K562 (cell line): ENCODE measurements around the gene RASSF7. TPM values are rescaled to one million over a fixed set of nuclear protein-coding genes. Genes with fewer than 3 reads are reported as not detected.

Experiments used
- AFF1 ChIP-seq, 2 experiments: fragments of 450-650 bp; IDR thresholded peaks; 2 replicates each; pipeline ENCODE4 v1.6.1; 2018; ENCODE audit warnings: mild to moderate bottlenecking in 2 of 2, low read depth in 1 of 2; ENCODE audit not compliant: partially characterized antibody in 2 of 2
- E4F1 ChIP-seq: fragments of 250-450 bp; sonication (Bioruptor Pico); IDR thresholded peaks from 2 replicates; pipeline ENCODE4 v1.5.0; 2021; ENCODE audit warnings: mild to moderate bottlenecking, borderline replicate concordance
- ELF4 ChIP-seq: fragments of 450-650 bp; formaldehyde crosslinking; IDR thresholded peaks from 2 replicates; pipeline ENCODE4 v1.4.0; 2022; ENCODE audit warnings: missing genetic modification characterization
- FOSL1 ChIP-seq: fragments of 200-800 bp; sonication (Bioruptor generic); conservative IDR thresholded peaks from 2 replicates; pipeline ENCODE4 v1.6.1; 2016; ENCODE audit warnings: missing genetic modification characterization, missing compliant biosample characterization
- FOXP1 ChIP-seq: sonication (generic); formaldehyde crosslinking; IDR thresholded peaks from 2 replicates; pipeline ENCODE4 v1.8.0; 2022; ENCODE audit warnings: mild to moderate bottlenecking, missing genetic modification reagents
- GATAD2B ChIP-seq: fragments of 450-650 bp; IDR thresholded peaks from 2 replicates; pipeline ENCODE4 v1.6.1; 2017; ENCODE audit warnings: mild to moderate bottlenecking, borderline replicate concordance
- LCOR ChIP-seq: sonication (generic); formaldehyde crosslinking; IDR thresholded peaks from 2 replicates; pipeline ENCODE4 v1.8.0; 2022; ENCODE audit warnings: mild to moderate bottlenecking, missing genetic modification reagents
- NCOR1 ChIP-seq: fragments of 450-650 bp; IDR thresholded peaks from 2 replicates; pipeline ENCODE4 v1.6.1; 2016; ENCODE audit warnings: mild to moderate bottlenecking, moderate library complexity
- PCBP1 ChIP-seq: fragments of 200-400 bp; formaldehyde crosslinking; IDR thresholded peaks from 2 replicates; pipeline ENCODE4 v1.6.1; 2018; ENCODE audit warnings: mild to moderate bottlenecking, low read depth, low read length; ENCODE audit not compliant: poor library complexity, severe bottlenecking
- POLR2H ChIP-seq: IDR thresholded peaks from 2 replicates; pipeline ENCODE4 v1.6.1; 2016; ENCODE audit warnings: missing genetic modification characterization, low read depth, mild to moderate bottlenecking, control low read depth, missing compliant biosample characterization, moderate library complexity
- SMAD2 ChIP-seq: fragments of 150-350 bp; IDR thresholded peaks from 2 replicates; pipeline ENCODE4 v1.6.1; 2014; ENCODE audit warnings: low read depth, mild to moderate bottlenecking, low read length
- TEAD1 ChIP-seq, 2 experiments: fragments of 450-650 bp in 1 of 2; sonication (generic) in 1 of 2; formaldehyde crosslinking; IDR thresholded peaks; 2 replicates each; pipeline versions ENCODE4 v1.4.0 to v1.8.0; 2020 to 2022; ENCODE audit warnings: mild to moderate bottlenecking in 2 of 2, missing genetic modification reagents in 1 of 2
- TFE3 ChIP-seq: fragments of 450-650 bp; formaldehyde crosslinking; IDR thresholded peaks from 2 replicates; pipeline ENCODE4 v1.4.0; 2020; ENCODE audit warnings: mild to moderate bottlenecking, mixed read lengths
- USF2 ChIP-seq: sonication (generic); formaldehyde crosslinking; IDR thresholded peaks from 2 replicates; pipeline ENCODE4 v1.5.0; 2020; ENCODE audit warnings: missing genetic modification reagents
- ZBTB2 ChIP-seq: fragments of 450-650 bp; IDR thresholded peaks from 2 replicates; pipeline ENCODE4 v1.6.1; 2016; ENCODE audit warnings: antibody characterized with exemption
- ZNF551 ChIP-seq: fragments of 250-450 bp; sonication (Bioruptor Pico); IDR thresholded peaks from 2 replicates; pipeline ENCODE4 v1.5.0; 2021; ENCODE audit warnings: mild to moderate bottlenecking, moderate library complexity
- ZNF584 ChIP-seq: fragments of 200-800 bp; sonication (Bioruptor generic); IDR thresholded peaks from 2 replicates; pipeline ENCODE4 v1.6.1; 2016; ENCODE audit warnings: low read depth, mild to moderate bottlenecking, missing genetic modification characterization, missing compliant biosample characterization
- ZNF717 ChIP-seq: fragments of 250-450 bp; sonication (Bioruptor Pico); IDR thresholded peaks from 2 replicates; pipeline ENCODE4 v1.5.0; 2021
- polyA plus RNA-seq, 8 experiments: library from polyadenylated mRNA; depleted of rRNA in 4 of 8; stranded (reverse) in 5 of 8; unstranded in 3 of 8; fragments of >200 nt; fragmentation: Nextera tagmentation in 2 of 8; fragmentation: Illumina TruSeq in 1 of 8; extraction: Ambion mirVana in 2 of 8; extraction: Trizol in 1 of 8; gene quantifications; 2 replicates each; pipeline versions ENCODE4 v1.2.1 to v1.2.3, GENCODE V29; 2011 to 2014; ENCODE audit warnings: inconsistent platforms in 1 of 8, missing spikeins in 1 of 8
- total RNA-seq, 7 experiments: library from RNA; depleted of rRNA in 6 of 7; stranded (reverse); fragments of >200 nt in 6 of 7; fragmentation: Illumina TruSeq in 2 of 7; extraction: Trizol in 2 of 7; gene quantifications; 2 replicates each; pipeline versions ENCODE4 v1.2.1 to v1.2.3, GENCODE V29; 2011 to 2021; ENCODE audit warnings: low replicate concordance in 1 of 7

RASSF7 gene
- total and polyA plus RNA-seq, 9 of the 15 experiments (the other 6 are each of a cell fraction or from before 2014, with no cell fraction given) = 0.41 to 45.2 (median 18.6) TPM

- no peak for TF ChIP-seq USF2
- no peak for TF ChIP-seq ZNF584 (CRISPR knock-in tag)
- TF ChIP-seq FOSL1 (tag) = no peak
- TF ChIP-seq GATAD2B = no peak
- no peak for TF ChIP-seq E4F1 (CRISPR knock-in tag)
- TF ChIP-seq LCOR (CRISPR knock-in tag) = peak; percentile 16; the same call in 1 of the 2 replicates
- TF ChIP-seq ZNF551 (CRISPR knock-in tag) = no peak
- no peak for TF ChIP-seq ZBTB2
- no peak for TF ChIP-seq ZNF717 (CRISPR knock-in tag)
- TF ChIP-seq FOXP1 (CRISPR knock-in tag) = no peak
- no peak for TF ChIP-seq NCOR1
- no peak for TF ChIP-seq POLR2H
- peak; percentile 24 for TF ChIP-seq PCBP1
- no peak for TF ChIP-seq SMAD2
- peak in 1 of 2 experiments; percentile 37; a peak in 2 of 4 replicates for TF ChIP-seq TEAD1 (CRISPR knock-in tag; IDR thresholded peaks at IDR 0.05)
- no peak for TF ChIP-seq ELF4 (CRISPR knock-in tag)
- TF ChIP-seq AFF1 (IDR thresholded peaks at IDR 0.05; ENCODE audit: low read depth in 1 of 2, partially characterized antibody in 2 of 2) = peak in 1 of 2 experiments; percentile 38
- no peak for TF ChIP-seq TFE3 (CRISPR knock-in tag)
Observed at GRCh38 chr11:559712-560304, 962 bp upstream of the RASSF7 start (continued).
